SK-MEL-5 (cell line): ENCODE measurements around the gene CCDC182. TPM values are rescaled to one million over a fixed set of nuclear protein-coding genes. Genes with fewer than 3 reads are reported as not detected.

Experiments used
- DNase-seq: peaks from one replicate; pipeline ENCODE4 v3.0.0-alpha.2; 2016; ENCODE audit warnings: low read depth, low spot score
- in situ Hi-C: cut with HindIII; loops from 2 replicates; pipeline ENCODE4 v1.10.0; 2016; ENCODE audit warnings: low sequenced_read_pairs, high pct_unique_total_duplicates, low pct_unique_long_range_greater_than_20kb
- total RNA-seq: library from RNA; depleted of rRNA; stranded (reverse); fragments of >200 nt; shearing (Covaris generic); gene quantifications from 2 replicates; pipeline ENCODE4 v1.2.3, GENCODE V29; 2014

CCDC182 gene
- total RNA-seq, 1 experiment from 2014 or later, result not detected

- in situ Hi-C loops, result no loop called here
- no peak for DNase-seq
These were observed 616 bp downstream of the CCDC182 start for GRCh38 chr17:57744195-57745170.

GRCh38 chr17:57740235-57740528, 4.9 kb downstream of the CCDC182 start:
- no peak for DNase-seq
- in situ Hi-C loops, result no loop called here

DNA sequence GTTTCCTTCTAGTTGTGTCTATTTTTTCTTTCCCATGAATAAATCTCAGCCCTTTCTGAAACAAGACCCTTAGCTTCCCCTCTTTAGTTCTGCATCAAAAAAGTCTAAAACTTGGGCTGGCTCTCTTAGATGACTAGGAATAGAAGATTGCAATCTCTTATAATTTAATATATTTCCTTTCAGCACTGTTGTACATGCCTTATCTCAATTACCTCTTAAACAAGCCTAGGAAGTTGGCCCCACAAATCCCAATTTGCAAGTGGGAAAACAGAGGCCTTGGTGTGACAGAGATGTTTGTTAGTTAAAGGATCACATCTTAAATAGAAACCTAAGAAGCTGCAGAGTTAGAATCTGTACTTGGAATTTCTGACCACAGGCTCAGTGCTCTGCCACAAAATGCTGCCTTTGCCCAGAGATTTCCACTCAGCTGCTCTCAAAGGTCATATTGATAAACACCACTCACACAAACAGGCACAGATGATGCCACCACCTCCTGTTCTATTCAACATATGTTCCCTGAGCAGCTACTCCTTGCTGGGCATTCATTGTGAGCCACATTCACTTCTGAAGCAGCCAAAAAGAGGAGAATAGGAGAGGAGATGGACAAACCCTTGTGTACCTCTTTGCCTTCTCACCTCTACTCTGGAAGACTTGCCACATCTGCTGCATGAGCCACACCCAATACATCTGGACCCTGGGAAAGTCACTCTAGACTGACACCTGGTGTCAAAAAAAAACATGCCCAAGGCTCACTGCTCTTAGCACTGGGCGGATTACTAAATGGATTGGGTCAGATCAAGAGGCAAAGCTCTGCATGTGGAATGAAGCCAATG, 5.5 kb downstream of the CCDC182 start:
- in situ Hi-C loops, result no loop called here
- DNase-seq, result peak; percentile 62

DNA sequence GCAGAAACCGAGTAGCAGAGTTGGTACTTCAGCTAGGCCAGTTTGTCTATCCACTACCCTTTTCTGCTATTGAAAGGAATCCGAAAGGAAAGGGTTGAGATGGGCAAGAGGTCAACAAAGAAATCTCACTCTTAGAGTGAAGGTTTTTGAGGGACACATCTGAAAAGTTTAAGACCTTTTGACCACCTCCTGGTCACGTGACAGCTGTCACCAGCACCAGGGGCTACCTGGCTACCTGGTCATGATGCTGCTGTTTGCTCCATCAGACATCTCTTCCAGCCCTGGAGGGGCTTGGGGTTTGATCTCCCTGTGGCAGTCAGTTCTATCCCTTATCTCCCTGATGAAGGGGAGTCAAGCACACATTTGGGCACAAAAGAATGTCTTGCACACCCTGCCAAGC, 7.6 kb downstream of the CCDC182 start:
- no peak for DNase-seq
- in situ Hi-C loops, result no loop called here

DNA sequence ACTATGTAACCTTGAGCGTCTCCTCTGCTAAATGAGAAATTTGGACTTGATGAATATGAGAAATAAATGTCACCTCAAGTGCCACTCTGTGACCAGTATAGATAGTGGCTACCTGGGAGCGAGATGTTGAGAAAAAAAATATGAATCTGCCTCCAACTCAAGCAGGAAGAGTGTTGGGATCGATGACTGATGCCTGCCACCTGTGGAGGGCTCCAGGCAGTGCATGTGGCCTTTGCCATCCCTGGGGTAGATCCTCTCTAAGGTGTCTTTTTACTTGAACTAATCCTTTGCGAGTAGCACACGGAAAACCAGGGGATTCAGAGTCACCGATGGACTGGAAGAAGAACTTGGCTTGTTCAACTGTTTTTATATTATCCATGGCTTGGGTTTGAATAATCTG, 9.4 kb downstream of the CCDC182 start:
- DNase-seq, result peak; percentile 29
- in situ Hi-C loops, result no loop called here

DNA sequence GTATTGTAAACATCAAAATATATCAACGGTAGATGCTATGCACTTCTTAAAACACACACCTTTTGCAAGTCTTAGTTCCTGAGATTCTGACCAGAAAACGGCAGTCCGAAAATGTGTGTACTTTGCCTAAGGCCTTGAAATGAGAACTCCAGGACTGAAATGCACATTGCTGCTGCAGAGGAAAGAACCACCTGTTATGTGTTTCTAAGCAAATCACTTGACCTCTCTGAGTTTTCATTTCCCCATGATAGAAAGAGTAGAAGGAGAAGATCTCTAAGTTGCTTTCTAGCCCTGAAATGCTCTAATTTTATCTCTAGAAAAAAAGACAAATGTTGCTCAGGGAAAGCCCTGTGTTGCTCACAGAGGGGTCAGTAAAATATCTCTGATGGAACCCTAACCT, 9.9 kb downstream of the CCDC182 start:
- DNase-seq, result no peak
- in situ Hi-C loops, result no loop called here

DNA sequence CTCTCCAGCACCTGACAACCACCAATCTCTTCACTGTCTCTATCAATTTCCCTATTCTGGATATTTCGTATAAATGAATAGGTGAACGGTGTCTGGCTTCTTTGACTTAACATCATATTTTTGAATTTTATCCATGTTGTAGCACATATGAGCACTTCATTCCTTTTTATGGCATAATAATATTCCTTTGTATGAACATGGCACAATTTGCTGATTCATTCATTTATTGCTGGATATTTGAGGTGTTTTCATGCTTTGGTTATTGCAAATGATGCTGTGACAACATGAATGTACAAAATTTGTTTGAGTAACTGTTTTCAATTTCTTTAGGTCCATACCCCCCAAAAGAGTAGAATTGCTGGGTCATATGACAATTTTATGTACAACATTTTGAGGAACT, 12.0 kb downstream of the CCDC182 start:
- DNase-seq, result no peak
- in situ Hi-C loops, result no loop called here

DNA sequence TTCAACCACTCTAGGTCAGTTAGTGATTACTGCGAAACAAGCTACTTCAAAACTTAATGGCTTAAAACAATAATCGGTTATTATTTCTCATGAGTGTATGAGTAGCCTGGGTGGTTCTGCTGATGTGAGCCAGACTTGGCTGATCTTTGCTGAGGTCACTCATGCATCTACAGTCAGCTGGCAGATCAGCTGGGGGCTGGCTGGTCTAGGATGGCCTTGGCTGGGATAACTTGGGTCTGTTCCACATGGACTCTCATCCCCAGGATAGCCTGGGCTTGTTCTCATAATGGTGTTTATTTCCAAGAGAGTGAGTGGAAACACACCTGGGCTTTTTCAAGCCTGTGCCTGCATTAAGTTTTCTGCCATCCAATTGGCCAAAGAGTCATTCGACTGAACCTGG, 13.0 kb downstream of the CCDC182 start:
- no peak for DNase-seq
- in situ Hi-C loops, result no loop called here

DNA sequence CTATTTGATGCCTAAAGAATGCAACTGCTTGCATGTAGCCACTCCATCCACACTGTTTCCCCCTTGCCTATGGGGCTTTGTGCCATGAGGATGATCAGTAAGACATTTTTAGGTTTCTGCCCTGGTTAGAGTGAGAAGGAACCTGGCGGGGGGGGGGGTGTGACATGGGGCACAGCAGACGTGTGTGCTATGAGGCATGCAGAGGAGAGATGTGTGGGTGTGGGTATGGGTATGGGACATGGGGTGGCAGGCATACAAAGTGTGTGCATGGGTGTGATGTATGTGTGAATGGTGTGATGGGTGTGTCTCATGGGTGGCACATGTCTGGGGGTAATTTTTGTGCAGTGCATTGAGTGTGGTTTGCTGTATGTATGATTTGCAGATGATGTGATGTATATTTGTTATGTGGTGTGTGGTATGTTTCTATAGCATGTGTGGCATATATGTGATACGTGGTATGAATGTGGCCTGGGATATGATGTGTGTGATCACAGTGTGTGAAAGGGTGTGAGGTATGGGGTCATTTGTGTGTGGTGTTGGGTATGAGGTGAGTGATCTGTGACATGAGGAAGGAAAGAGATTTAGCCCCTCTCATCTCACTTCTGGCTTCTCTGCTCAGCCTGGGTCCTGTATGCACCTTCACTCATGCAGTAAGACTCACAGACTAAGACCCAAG, 14.9 kb downstream of the CCDC182 start:
- no peak for DNase-seq
- in situ Hi-C loops, result no loop called here

GRCh38 chr17:57727630-57728175, 17.4 kb downstream of the CCDC182 start:
- in situ Hi-C loops, result no loop called here

GRCh38 chr17:57726838-57727237, 18.3 kb downstream of the CCDC182 start:
- DNase-seq, result no peak
- in situ Hi-C loops, result no loop called here

More at GRCh38 chr17:57727630-57728175, 17.4 kb downstream of the CCDC182 start:
- peak; percentile 79 for DNase-seq

DNA sequence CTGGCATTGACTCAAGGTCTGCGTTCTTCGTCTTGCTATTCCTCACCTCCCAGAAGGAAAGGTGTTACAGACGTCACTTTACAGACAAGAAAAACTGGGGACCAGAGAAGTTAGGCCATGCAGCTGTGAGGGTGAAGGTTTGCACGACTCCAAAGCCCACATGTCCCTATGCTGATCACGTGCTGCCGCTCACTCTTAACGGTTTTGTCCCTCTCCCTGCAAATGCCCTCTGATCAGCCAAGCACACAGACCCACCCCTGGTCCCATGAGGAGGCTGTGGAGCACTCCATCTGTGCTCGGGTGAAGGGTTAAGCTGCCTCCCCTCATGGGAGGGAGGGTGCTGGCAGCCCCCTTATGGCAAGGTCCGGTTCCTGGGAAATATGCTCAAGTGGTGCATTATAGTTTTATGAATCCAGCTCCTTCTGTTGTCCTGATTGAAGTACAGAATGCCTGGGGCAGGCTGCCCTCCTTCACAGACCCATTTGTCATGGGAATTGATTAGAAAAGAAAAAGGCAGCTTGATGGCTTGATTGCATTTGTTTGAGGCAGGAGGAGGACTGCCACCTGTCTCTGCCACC, 18.8 kb downstream of the CCDC182 start:
- DNase-seq, result no peak
- in situ Hi-C loops, result no loop called here

DNA sequence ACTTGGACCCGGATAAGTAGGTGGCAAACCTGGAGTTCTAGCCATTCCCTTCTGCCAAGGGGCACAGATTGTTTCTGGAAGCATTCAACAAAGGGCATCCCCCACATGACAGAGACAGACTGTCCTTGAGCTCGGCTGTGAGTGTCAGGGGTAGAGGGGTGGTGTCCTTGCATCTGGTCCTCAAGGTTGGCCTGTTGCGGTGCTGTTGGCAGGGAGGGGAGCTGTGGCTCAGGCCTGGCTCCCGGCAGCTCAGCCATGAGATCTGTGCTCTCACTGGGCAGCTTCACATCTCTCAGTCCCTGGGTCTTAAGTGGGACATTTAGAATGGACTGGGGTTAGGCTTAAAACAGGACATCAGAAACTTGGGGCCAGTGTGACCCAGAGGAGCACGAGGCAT, 20.4 kb downstream of the CCDC182 start:
- DNase-seq, result no peak
- in situ Hi-C loops, result no loop called here

GRCh38 chr17:57724026-57724728, 20.9 kb downstream of the CCDC182 start:
- in situ Hi-C loops, result no loop called here
- DNase-seq, result no peak

DNA sequence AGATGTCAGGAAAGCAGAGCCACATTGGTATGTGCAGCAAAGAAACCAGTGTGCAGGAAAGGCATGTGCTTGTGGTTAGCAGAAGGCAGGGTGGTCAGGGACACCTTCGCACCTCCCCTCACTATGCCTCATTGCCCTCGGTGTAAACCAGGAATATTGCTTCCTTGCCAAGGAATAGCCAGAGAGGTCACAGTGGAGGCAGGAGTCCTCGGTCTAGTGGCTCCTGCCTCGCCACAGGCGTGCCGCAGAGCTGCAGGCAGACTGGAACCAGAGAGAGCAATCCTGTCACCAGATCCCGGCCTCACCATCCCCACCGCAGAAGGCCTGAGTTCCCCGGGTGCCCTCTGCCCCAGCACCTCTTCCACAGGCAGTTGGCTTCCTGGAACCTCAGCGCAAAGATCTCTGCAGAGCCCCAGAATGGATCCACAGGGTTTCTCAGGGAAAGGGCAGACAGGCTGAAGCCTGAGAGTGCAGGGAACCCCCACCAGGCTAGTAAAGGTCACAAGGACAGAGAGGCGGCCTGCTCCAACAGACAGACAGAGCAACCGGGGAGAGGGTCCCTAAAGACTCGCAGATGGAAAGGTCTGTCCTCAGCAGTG, 21.6 kb downstream of the CCDC182 start:
- in situ Hi-C loops, result no loop called here
- no peak for DNase-seq

DNA sequence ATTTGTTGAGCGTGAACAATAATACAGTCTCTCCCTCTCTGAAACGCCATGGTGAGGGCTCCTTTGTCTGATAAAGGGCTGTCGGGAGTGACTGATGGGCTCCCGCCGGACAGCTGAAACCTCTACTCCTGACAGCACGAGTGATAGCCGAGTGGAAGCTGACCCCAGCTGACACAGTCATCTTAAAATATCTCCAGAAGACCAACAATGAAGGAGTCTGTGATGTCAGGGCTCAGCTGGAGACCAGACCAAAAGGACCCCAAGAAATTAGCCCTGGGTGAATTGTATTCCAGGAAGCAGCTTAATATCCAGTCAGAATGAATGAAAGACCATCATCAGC, 22.4 kb downstream of the CCDC182 start:
- DNase-seq, result no peak
- in situ Hi-C loops, result no loop called here
